ENCODE data around the gene OR4A16. TPM values are rescaled to one million over a fixed set of nuclear protein-coding genes. Genes with fewer than 3 reads are reported as not detected.

Gene OR4A16
- total RNA-seq (2022) (not detected in 2 replicates), Bru-seq, nascent RNA (not detected), BruChase-seq, experiment 1, labeled RNA remaining after a 6-hour chase (not detected), BruChase-seq, experiment 2, labeled RNA remaining after a 2-hour chase (not detected)
- long read RNA-seq: 0 reads

- POLR2A ChIA-PET: no interaction called here
- intact Hi-C loops (cut with micrococcal nuclease): no loop called here
- no peak for DNase-seq (ENCODE audit: unreplicated experiment)
- Mint-ChIP-seq H3K9me3 (ENCODE audit: unreplicated experiment) (peaks cover 28% of the 10 kb centered on the region), H3K27ac (ENCODE audit: low read depth, unreplicated experiment) (no peak within 1 kb of the TSS), H3K4me3 (ENCODE audit: unreplicated experiment) (no peak within 1 kb of the TSS), H3K27me3 (ENCODE audit: insufficient read depth, unreplicated experiment) (no peaks in the 10 kb centered on the region), H3K4me1 (ENCODE audit: insufficient read depth, unreplicated experiment) (no peaks in the 10 kb centered on the region), H3K36me3 (ENCODE audit: insufficient read depth, unreplicated experiment) (no peaks in the 10 kb centered on the region)
- CTCF ChIA-PET: no interaction called here
- no peak for TF ChIP-seq CTCF (IDR thresholded peaks at IDR 0.05; ENCODE audit: unreplicated experiment)
- BruUV-seq (replicated peaks): no TSS peak
These were observed at the start of gene OR4A16 for GRCh38 chr11:55342901-55343300. TSS of gene OR4A16 (plus strand) at chr11:55343201. CDS start at chr11:55343201, 0 bp downstream.

- H3K4me3 Mint-ChIP-seq (ENCODE audit: unreplicated experiment): no peak overlapping the region
- BruUV-seq (replicated peaks): no TSS peak
- H3K27ac Mint-ChIP-seq (ENCODE audit: low read depth, unreplicated experiment): no peak overlapping the region
- ChIA-PET CTCF (interaction anchor here (0.5 kb wide), 1 partner anchor 467 kb away, joined by 5 read pairs; no protein-coding TSS in a partner anchor), POLR2A (no interaction called here)
- no peak for TF ChIP-seq CTCF (IDR thresholded peaks at IDR 0.05; ENCODE audit: unreplicated experiment)
- no peaks in the 10 kb centered on the region for H3K27me3 Mint-ChIP-seq (ENCODE audit: insufficient read depth, unreplicated experiment)
- H3K4me1 Mint-ChIP-seq (ENCODE audit: insufficient read depth, unreplicated experiment): no peaks in the 10 kb centered on the region
- DNase-seq (ENCODE audit: unreplicated experiment): no peak
- no peaks in the 10 kb centered on the region for H3K36me3 Mint-ChIP-seq (ENCODE audit: insufficient read depth, unreplicated experiment)
- peaks cover 13% of the 10 kb centered on the region for H3K9me3 Mint-ChIP-seq (ENCODE audit: unreplicated experiment)
- intact Hi-C loops (cut with micrococcal nuclease): no loop called here
These were observed 18.5 kb upstream of the OR4A16 start for GRCh38 chr11:55324500-55324899.

GRCh38 chr11:55345306-55345705 lies 2.3 kb downstream of the OR4A16 start:
- H3K36me3 Mint-ChIP-seq (ENCODE audit: insufficient read depth, unreplicated experiment): no peaks in the 10 kb centered on the region
- POLR2A ChIA-PET: no interaction called here
- DNase-seq (ENCODE audit: unreplicated experiment): no peak
- no TSS peak for BruUV-seq (replicated peaks)
- H3K27ac Mint-ChIP-seq (ENCODE audit: low read depth, unreplicated experiment): no peak overlapping the region
- intact Hi-C loops (cut with micrococcal nuclease): no loop called here
- TF ChIP-seq CTCF (IDR thresholded peaks at IDR 0.05; ENCODE audit: unreplicated experiment): no peak
- no peaks in the 10 kb centered on the region for H3K4me1 Mint-ChIP-seq (ENCODE audit: insufficient read depth, unreplicated experiment)
- CTCF ChIA-PET: no interaction called here
- H3K9me3 Mint-ChIP-seq (ENCODE audit: unreplicated experiment): peaks cover 32% of the 10 kb centered on the region
- H3K27me3 Mint-ChIP-seq (ENCODE audit: insufficient read depth, unreplicated experiment): no peaks in the 10 kb centered on the region
- no peak overlapping the region for H3K4me3 Mint-ChIP-seq (ENCODE audit: unreplicated experiment)

GRCh38 chr11:55349032-55349431 lies 6.0 kb downstream of the OR4A16 start:
- H3K27me3 Mint-ChIP-seq (ENCODE audit: insufficient read depth, unreplicated experiment): no peaks in the 10 kb centered on the region
- H3K9me3 Mint-ChIP-seq (ENCODE audit: unreplicated experiment): peaks cover 40% of the 10 kb centered on the region
- H3K4me3 Mint-ChIP-seq (ENCODE audit: unreplicated experiment): no peak overlapping the region
- TF ChIP-seq CTCF (IDR thresholded peaks at IDR 0.05; ENCODE audit: unreplicated experiment): no peak
- no peaks in the 10 kb centered on the region for H3K4me1 Mint-ChIP-seq (ENCODE audit: insufficient read depth, unreplicated experiment)
- ChIA-PET POLR2A (no interaction called here), CTCF (no interaction called here)
- no peak for DNase-seq (ENCODE audit: unreplicated experiment)
- BruUV-seq (replicated peaks): no TSS peak
- intact Hi-C loops (cut with micrococcal nuclease): no loop called here
- no peaks in the 10 kb centered on the region for H3K36me3 Mint-ChIP-seq (ENCODE audit: insufficient read depth, unreplicated experiment)
- H3K27ac Mint-ChIP-seq (ENCODE audit: low read depth, unreplicated experiment): no peak overlapping the region

Measured in MCF 10A (cell line).